Activated CD8-positive, alpha-beta memory T cell treated with anti-CD3 and anti-CD28 coated beads for 4 hours (primary cell): Measurements from ENCODE around the gene BBOF1.
A peak's percentile ranks its signal among the peaks of the same experiment; 100 is the strongest.

Source experiments
- DNase-seq, 2 donors: peaks; one replicate each; pipeline ENCODE4 v3.0.0-alpha.2; 2020; ENCODE audit warnings: low read depth in 2 of 2

The BBOF1 gene

DNA sequence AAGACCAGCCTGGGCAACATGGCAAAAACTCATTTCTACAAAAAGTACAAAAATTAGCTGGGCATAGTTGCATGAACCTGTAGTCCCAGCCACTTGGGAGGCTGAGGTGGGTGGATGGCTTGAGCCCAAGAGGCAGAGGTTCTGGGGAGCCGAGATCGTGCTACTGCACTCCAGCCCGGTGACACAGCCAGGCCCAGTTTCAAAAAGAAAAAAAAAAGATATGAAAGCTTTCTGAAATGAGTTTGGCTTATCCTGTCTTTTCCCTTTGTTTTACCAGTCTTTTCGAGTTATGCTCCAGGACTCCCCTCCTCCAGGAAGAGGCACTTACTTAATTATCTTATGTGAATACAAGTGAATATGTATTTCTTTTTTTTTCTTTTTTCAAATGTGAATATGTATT is 3.2 kb downstream of the BBOF1 start:
- DNase-seq, result no peak

DNA sequence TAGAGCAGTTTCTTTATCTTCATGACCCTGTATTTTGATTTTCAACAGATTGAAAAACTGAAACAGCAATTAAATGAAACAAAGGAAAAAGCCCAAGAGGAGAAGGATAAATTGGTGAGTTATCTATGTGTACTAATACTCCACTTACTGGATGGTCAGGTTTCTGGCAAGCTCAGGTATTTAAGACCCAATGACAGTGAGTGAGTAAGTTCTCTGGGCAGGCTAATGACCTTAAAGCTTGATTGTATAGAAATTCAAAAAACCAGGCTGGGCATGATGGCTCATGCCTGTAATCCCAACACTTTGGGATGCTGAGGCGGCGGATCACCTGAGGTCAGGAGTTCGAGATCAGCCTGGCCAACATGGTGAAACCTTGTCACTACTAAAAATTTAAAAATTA is 10.0 kb downstream of the BBOF1 start:
- DNase-seq, result no peak

- no peak for DNase-seq
Observed at GRCh38 chr14:74034572-74034971, 15.4 kb downstream of the BBOF1 start.

GRCh38 chr14:74035556-74035955 is 16.4 kb downstream of the BBOF1 start:
- no peak for DNase-seq

DNA sequence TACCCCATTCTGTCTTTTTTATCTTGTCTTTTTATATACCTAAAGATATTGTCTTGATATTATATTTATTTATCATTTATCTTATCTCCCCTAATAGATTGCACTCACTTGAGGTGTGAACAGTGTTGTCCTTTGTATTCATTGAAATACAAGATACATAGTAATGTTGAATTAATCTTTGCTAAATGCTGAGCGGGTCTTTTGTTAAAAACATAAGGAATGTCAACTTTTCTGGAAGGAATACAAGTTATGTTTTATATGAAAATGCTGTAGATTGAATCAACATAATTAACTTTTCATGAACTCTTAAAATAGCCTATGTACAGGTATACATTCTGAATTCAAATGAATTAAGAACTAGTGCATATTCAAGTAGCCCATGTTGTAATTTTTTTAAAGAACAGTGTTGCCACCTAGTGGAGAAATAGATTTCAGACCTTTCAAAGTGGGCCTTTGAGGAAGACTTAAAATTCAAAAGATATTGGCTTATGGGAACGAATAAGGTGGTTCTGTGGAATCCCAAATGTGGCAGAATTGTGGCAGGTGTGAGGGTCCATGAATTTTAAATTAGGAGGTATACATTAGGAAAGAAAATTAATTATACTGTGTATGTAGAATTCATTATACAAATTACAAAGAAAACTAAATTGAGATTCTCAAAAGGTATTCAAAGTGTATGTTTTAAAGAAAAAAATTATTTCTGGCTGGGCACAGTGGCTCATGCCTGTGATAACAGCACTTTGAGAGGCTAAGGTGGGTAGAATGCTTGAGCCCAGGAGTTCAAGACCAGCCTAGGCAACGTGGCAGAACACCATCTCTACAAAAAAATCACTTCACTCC is 19.1 kb downstream of the BBOF1 start:
- no peak for DNase-seq

GRCh38 chr14:74042296-74042695 is 23.1 kb downstream of the BBOF1 start:
- DNase-seq, result no peak

GRCh38 chr14:74045522-74045921 is 26.4 kb downstream of the BBOF1 start:
- no peak for DNase-seq

GRCh38 chr14:74048281-74048680 is 29.1 kb downstream of the BBOF1 start:
- no peak for DNase-seq

- no peak for DNase-seq
Observed at GRCh38 chr14:74049876-74050495, 30.8 kb downstream of the BBOF1 start.

- DNase-seq, result no peak
Observed at GRCh38 chr14:74062809-74063150, 43.6 kb downstream of the BBOF1 start.

GRCh38 chr14:74064426-74064825 is 45.3 kb downstream of the BBOF1 start:
- DNase-seq, result no peak

DNA sequence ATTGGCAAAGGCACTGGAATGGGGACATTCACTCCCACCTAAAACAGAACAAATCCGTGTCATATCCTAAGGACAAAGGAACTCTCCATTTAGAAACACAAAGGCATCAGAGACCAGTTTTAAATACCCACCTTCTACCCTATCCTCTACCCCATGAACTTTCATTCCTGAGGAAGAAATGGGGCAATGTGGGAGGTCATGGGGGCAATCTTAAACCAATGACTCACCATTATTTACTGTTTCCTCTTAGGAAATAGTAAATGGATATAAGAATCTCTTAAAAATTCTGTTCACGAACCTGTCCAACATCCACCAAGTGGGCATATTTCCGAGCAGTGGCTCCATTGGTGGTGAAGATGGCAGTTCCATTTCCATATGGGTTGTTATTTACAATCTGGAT is 45.7 kb downstream of the BBOF1 start:
- no peak for DNase-seq

DNA sequence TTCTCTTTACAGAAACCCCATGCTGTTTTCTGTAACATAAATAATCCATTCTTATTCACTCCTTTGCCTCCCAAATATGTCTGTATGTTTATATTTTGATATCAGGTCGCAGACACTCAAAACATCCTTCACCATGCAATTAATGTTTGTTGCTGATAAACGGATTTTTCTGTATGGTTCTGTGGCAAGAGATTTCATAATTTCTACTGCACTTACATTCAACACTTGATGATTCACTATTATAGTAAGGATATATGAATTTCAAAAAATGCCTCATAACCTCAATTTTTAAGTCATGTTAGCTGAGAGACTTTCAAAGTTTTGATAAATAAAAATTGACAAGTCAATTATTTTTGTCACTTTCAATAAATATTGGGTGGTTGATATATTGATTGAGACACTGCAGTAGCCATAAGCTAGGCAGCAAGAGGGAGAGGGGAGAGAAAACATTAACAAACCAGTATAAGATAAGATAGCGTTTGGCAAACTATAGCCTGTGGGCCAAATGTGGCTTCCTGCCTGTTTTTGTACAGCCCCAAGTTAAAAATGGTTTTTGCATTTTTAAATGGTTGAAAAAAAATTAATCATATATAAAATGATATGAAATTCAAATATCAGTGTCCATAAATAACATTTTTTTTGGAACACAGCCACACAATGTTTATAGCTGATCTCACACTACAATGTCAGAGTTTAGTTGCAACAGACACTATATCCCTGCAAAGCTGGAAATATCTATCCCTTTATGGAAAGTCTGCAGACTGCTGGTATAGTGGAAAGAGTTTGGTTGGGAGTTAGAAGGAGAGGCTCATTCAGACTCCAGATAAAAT is 46.8 kb downstream of the BBOF1 start:
- no peak for DNase-seq

GRCh38 chr14:74077401-74077800 is 58.3 kb downstream of the BBOF1 start:
- DNase-seq, result no peak

DNA sequence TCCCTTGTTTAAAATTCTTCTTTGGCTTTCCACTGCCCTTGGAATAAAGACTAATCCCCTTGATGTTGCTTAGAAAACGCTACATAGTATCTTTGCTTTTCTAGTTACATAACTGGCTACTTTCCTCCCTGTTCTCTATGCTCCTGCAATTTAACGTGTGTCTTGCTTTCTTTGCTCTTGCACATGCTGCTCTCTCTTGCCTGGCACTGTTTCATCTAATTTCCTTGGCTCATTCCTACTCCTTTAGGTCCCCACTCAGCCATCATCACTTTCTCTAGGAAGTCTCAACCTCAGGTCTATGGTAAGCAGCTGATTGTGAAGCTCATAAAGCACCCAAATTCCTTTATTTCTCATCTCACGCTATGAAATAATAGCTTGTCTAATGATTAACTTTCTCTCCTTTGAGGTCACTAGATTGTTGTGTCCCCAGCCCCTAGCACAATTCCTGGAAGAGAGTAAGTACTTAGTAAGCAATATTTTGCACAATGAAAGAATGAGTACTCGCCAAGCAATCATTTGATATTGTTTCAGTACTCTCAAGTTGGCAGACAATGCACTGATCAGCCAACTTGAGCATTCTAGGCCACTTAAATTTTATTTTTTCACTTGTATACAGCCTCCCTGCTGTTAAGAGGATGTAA is 61.8 kb downstream of the BBOF1 start:
- no peak for DNase-seq

DNA sequence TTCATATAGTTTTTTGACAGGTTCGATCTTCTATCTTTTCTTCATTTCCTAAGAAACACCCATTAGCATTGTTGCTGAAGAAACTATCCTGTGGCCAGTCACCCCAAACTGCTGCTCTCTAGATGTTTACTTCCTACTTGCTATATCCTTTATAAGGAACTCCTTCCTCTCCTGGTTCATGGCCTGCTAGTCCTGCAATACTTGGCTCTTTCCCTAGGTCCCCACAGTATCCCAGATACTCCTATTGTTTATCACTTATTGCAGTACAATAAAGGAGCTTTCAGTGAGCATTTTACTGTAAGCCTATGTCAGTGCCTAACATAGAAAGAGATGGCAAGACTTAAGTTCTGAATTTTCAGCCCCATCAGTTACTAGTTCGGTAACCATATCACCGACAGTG is 62.3 kb downstream of the BBOF1 start:
- no peak for DNase-seq

DNA sequence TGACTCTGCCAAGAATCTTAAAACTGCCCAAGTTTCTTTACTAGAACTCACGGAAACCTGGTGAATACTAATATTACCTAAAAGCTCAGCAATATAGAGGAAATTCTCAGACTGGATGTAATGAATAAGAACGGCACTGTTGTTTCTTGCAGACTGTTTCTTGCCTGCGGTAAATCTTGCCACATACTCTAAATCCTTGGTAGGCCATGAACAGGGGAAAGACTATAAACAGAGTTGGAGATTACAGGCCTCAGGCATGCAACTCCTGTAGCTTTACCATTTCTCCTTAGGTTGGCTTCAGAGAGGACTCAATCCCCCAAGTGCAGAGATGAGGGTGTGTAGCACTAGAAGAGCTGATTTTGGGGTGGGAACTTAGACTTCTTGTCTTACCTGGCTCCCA is 64.0 kb downstream of the BBOF1 start:
- DNase-seq, result no peak

GRCh38 chr14:74083784-74084276 is 64.7 kb downstream of the BBOF1 start:
- no peak for DNase-seq

GRCh38 chr14:74084277-74085046 is 65.3 kb downstream of the BBOF1 start, which contains the start of the genes ALDH6A1 and LIN52:
ALDH6A1 (minus strand) TSS chr14:74084453; CDS start chr14:74084394, 59 bp downstream.
LIN52 (plus strand) TSS chr14:74084956; CDS start chr14:74084975, 19 bp downstream.
- DNase-seq, result peak; percentile 100

DNA sequence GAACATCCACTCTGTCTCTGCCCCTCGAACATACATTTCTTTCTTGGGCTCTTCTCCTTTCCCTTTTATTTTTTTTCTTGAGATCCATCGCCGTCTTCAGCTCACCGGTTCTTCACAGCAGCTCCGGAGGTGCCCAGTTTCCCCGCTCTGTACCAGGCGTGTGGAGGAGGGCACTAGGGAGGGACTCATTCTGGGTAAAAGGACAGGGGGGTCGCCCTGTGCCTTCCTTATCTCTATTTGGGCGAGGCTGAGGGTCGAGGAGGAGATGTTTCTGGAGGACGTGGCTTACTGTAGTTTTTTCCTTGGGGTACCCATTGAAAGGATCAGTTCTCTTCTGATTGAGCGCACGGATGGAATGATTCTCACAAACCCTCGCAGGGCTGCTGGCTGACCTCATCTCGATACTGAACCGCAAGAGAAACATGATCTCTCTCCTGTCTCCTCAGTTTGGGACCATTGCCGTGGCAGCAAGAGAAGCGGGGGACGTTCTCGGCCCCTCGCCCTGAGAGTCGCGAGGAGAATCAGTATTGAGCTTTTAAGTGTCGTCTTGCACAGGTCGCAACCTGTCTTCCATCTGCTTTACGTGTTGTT is 66.0 kb downstream of the BBOF1 start:
- no peak for DNase-seq

GRCh38 chr14:74085828-74086227 is 66.7 kb downstream of the BBOF1 start:
- DNase-seq, result no peak
